Gastrocnemius medialis (tissue), 4 donors: ENCODE measurements around the gene LYG1.
"Not testable (repeated sequence)": the region's sequence is repeated elsewhere in the genome, so short reads cannot be mapped to it uniquely, and the experiment has no call there.

Experiments used
- CTCF ChIP-seq, 5 experiments: fragments of 450-650 bp in 3 of 5; fragments of 200-600 bp in 2 of 5; sonication (generic) in 2 of 5; IDR thresholded peaks in 4 of 5; conservative IDR thresholded peaks in 1 of 5; 1 replicate in 4 of 5; 2 replicates in 1 of 5; pipeline ENCODE4 v1.5.1; 2016 to 2019; ENCODE audit warnings: antibody characterized with exemption in 5 of 5, mild to moderate bottlenecking in 3 of 5, moderate library complexity in 3 of 5
- POLR2A ChIP-seq, 2 donors: fragments of 450-650 bp; IDR thresholded peaks; one replicate each; pipeline ENCODE4 v1.6.1; 2017; ENCODE audit warnings: antibody characterized with exemption in 2 of 2, mild to moderate bottlenecking in 2 of 2, moderate library complexity in 2 of 2

GRCh38 chr2:99301097-99301496 is at the start of gene LYG1:
- TF ChIP-seq CTCF (IDR thresholded peaks at IDR 0.05 in 4 of 5, conservative IDR thresholded peaks at IDR 0.05 in 1 of 5); POLR2A (IDR thresholded peaks at IDR 0.05): not testable (repeated sequence)
